Measurements from ENCODE around the gene ZNF350. TPM values are rescaled to one million over a fixed set of nuclear protein-coding genes. Genes with fewer than 3 reads are reported as not detected.

Gene ZNF350
- total and polyA plus RNA-seq, 2 donors (not counting 3 experiments of a cell fraction or from before 2014, with no cell fraction given), result 2.6 to 9.8 TPM

- Histone ChIP-seq H3K79me2 (ENCODE audit: control insufficient read depth, insufficient read depth, low read length) (no peaks in the 10 kb centered on the region), H2AFZ (ENCODE audit: low read depth, low read length) (no peak overlapping the region), H3K27me3 (ENCODE audit: control insufficient read depth in 2 of 2, insufficient read depth in 2 of 2, low read length in 2 of 2) (no peaks in the 10 kb centered on the region), H3K4me1 (ENCODE audit: control insufficient read depth, extremely low read depth, insufficient read depth, low read length) (no peaks in the 10 kb centered on the region), H3K9me1 (replicated peaks; ENCODE audit: control insufficient read depth, extremely low read depth, insufficient read depth, low read length) (no peaks in the 10 kb centered on the region), H3K4me2 (ENCODE audit: insufficient read depth, low read length) (no peak overlapping the region), H3K36me3 (ENCODE audit: control insufficient read depth in 2 of 2, extremely low read depth in 1 of 2, insufficient read depth in 2 of 2, low read length in 2 of 2) (no peaks in the 10 kb centered on the region), H3K9ac (replicated peaks; ENCODE audit: extremely low read depth, insufficient read depth, low read length) (no peak overlapping the region), H3K27ac (ENCODE audit: insufficient read depth, low read depth, low read length) (no peak overlapping the region), H3K9me3 (replicated peaks; ENCODE audit: control insufficient read depth, insufficient read depth, low read length) (peaks cover 21% of the 10 kb centered on the region), H3K4me3 (replicated peaks in 1 of 3; ENCODE audit: insufficient read depth in 1 of 3, low read depth in 1 of 3, low read length in 3 of 3) (no peak overlapping the region), H4K20me1 (replicated peaks; ENCODE audit: control insufficient read depth, extremely low read depth, insufficient read depth, low read length) (no peaks in the 10 kb centered on the region)
- DNase-seq (ENCODE audit: low read depth, low spot score) (no peak), FAIRE-seq (no peak)
- TF ChIP-seq MAX (IDR thresholded peaks at IDR 0.05; ENCODE audit: insufficient read depth, insufficient read length), result no peak
- no peak for TF ChIP-seq FOS (IDR thresholded peaks at IDR 0.05; ENCODE audit: borderline replicate concordance, insufficient read depth, low read length)
- TF ChIP-seq MYC (IDR thresholded peaks at IDR 0.05; ENCODE audit: low read depth, low read length), result no peak
- no peak for TF ChIP-seq EZH2 (IDR thresholded peaks at IDR 0.05; ENCODE audit: borderline replicate concordance, low read depth, low read length, severe bottlenecking)
- no peak for TF ChIP-seq POLR2A (IDR thresholded peaks at IDR 0.05; ENCODE audit: low read depth, low read length)
- no peak for TF ChIP-seq CTCF (IDR thresholded peaks at IDR 0.05; ENCODE audit: extremely low read depth in 1 of 2, insufficient read depth in 1 of 2, low read depth in 1 of 2, low read length in 2 of 2)
- no peak for TF ChIP-seq JUN (IDR thresholded peaks at IDR 0.05; ENCODE audit: borderline replicate concordance, insufficient read depth, insufficient read length, low read depth)
- TF ChIP-seq POLR2AphosphoS5 (IDR thresholded peaks at IDR 0.05; ENCODE audit: insufficient read depth, low read depth, low read length), result no peak
- no peak for TF ChIP-seq GATA2 (IDR thresholded peaks at IDR 0.05; ENCODE audit: insufficient read depth, insufficient read length, low read depth, low read length)
- no TSS peak for BruUV-seq (replicated peaks)
- CTCF ChIA-PET, result no interaction called here
- POLR2A ChIA-PET, result no interaction called here
- intact Hi-C loops (cut with micrococcal nuclease), result no loop called here
- dilution Hi-C loops (cut with MboI; ENCODE audit: extremely low pct_ligation_motif_present, low sequenced_read_pairs), result no loop called here
Observed at GRCh38 chr19:51916167-51916566, 70.5 kb downstream of the ZNF350 start.

Measured in endothelial cell of umbilical vein (primary cell).